K562 (cell line): ENCODE measurements around the gene COL28A1.

Source experiments
- BRCA1 ChIP-seq, 2 experiments: fragments of 450-650 bp in 1 of 2; sonication (generic) in 1 of 2; formaldehyde crosslinking in 1 of 2; IDR thresholded peaks; 2 replicates each; pipeline versions ENCODE4 v1.5.0 to v1.6.1; 2017 to 2020; ENCODE audit warnings: mild to moderate bottlenecking in 1 of 2, missing genetic modification reagents in 1 of 2
- CTCF ChIP-seq, 3 experiments: IDR thresholded peaks in 2 of 3; conservative IDR thresholded peaks in 1 of 3; 2 replicates each; pipeline ENCODE4 v1.5.1; 2011 to 2012; ENCODE audit warnings: low read length in 3 of 3, mild to moderate bottlenecking in 3 of 3, control low read depth in 2 of 3, improper control_type of control experiment in 1 of 3, inconsistent platforms in 1 of 3, low read depth in 1 of 3, mixed read lengths in 1 of 3, moderate library complexity in 1 of 3; ENCODE audit not compliant: insufficient read depth in 2 of 3
- GABPA ChIP-seq: fragments of 200-800 bp; sonication (Bioruptor generic); conservative IDR thresholded peaks from 2 replicates; pipeline ENCODE4 v1.6.1; 2016; ENCODE audit warnings: low read depth, missing genetic modification characterization, missing compliant biosample characterization
- GATA2 ChIP-seq: sonication (generic); formaldehyde crosslinking; IDR thresholded peaks from 2 replicates; pipeline ENCODE4 v1.4.0; 2020; ENCODE audit warnings: mild to moderate bottlenecking, missing genetic modification reagents
- POLR2AphosphoS5 ChIP-seq: IDR thresholded peaks from 2 replicates; pipeline ENCODE4 v1.6.1; 2011; ENCODE audit warnings: mild to moderate bottlenecking, low read depth, low read length, moderate library complexity; ENCODE audit not compliant: control insufficient read depth, insufficient read depth
- RERE ChIP-seq: sonication (generic); formaldehyde crosslinking; IDR thresholded peaks from 2 replicates; pipeline ENCODE4 v1.8.0; 2023; ENCODE audit warnings: missing genetic modification reagents, mild to moderate bottlenecking, borderline replicate concordance
- REST ChIP-seq, 2 experiments: fragments of 450-650 bp; formaldehyde crosslinking in 1 of 2; IDR thresholded peaks; 2 replicates each; pipeline versions ENCODE4 v1.4.0 to v1.6.1; 2014 to 2020; ENCODE audit warnings: mild to moderate bottlenecking in 2 of 2, borderline replicate concordance in 1 of 2, low read depth in 1 of 2
- SMC3 ChIP-seq: conservative IDR thresholded peaks from 2 replicates; pipeline ENCODE4 v1.6.1; 2011; ENCODE audit warnings: low read depth, low read length, improper control_type of control experiment; ENCODE audit not compliant: insufficient read depth
- ZBTB8A ChIP-seq: fragments of 450-650 bp; IDR thresholded peaks from 2 replicates; pipeline ENCODE4 v1.6.1; 2018; ENCODE audit warnings: mild to moderate bottlenecking, moderate library complexity; ENCODE audit not compliant: partially characterized antibody
- ZFX ChIP-seq: sonication (generic); formaldehyde crosslinking; IDR thresholded peaks from 2 replicates; pipeline ENCODE4 v1.8.0; 2022; ENCODE audit warnings: mild to moderate bottlenecking, missing genetic modification reagents, moderate library complexity
- ZNF24 ChIP-seq: fragments of 450-650 bp; IDR thresholded peaks from 2 replicates; pipeline ENCODE4 v1.6.1; 2016

GRCh38 chr7:7395785-7396184 is 139.9 kb downstream of the COL28A1 start:
- TF ChIP-seq BRCA1 (IDR thresholded peaks at IDR 0.05) (no peak), BRCA1 (CRISPR knock-in tag; IDR thresholded peaks at IDR 0.05) (no peak), ZBTB8A (no peak), ZNF24 (no peak), SMC3 (no peak), GABPA (no peak), ZFX (no peak), GATA2 (CRISPR knock-in tag) (no peak), POLR2AphosphoS5 (no peak), CTCF (IDR thresholded peaks at IDR 0.05 in 2 of 3, conservative IDR thresholded peaks at IDR 0.05 in 1 of 3; ENCODE audit: insufficient read depth in 2 of 3, low read depth in 1 of 3, low read length in 3 of 3) (no peak), RERE (no peak), REST (IDR thresholded peaks at IDR 0.05; ENCODE audit: borderline replicate concordance) (no peak), REST (CRISPR knock-in tag; IDR thresholded peaks at IDR 0.05; ENCODE audit: low read depth) (no peak)
